ENCODE measurements around the gene HDX.
"Not testable (repeated sequence)": the region's sequence is repeated elsewhere in the genome, so short reads cannot be mapped to it uniquely, and the experiment has no call there.

HDX gene

GRCh38 chrX:84315946-84316345 is 186.3 kb downstream of the HDX start:
- H3K9me3 ChIP-seq; H3K27me3 ChIP-seq (ENCODE audit: low read depth); in situ Hi-C loops (cut with MboI; ENCODE audit: low sequenced_read_pairs); H3K4me3 ChIP-seq; DNase-seq (ENCODE audit: low spot score in 2 of 2); H3K36me3 ChIP-seq (replicated peaks): not testable (repeated sequence)
- peaks cover 35% of the 10 kb centered on the region for H3K4me1 ChIP-seq
